Lung (tissue), 12 donors: ENCODE results near the gene TERF2IP. TPM values are rescaled to one million over a fixed set of nuclear protein-coding genes. Genes with fewer than 3 reads are reported as not detected.

Experiments used
- ATAC-seq: fragments of 200-7000 bp; cut with Tn5 transposase; one replicate; pipeline ENCODE4 v1.9.1; 2020; ENCODE audit warnings: moderate number of reproducible peaks; ENCODE audit not compliant: insufficient read depth, low FRiP score
- DNase-seq, 3 donors: peaks; one replicate each; pipeline ENCODE4 v3.0.0-alpha.2; 2013 to 2017
- H3K27ac ChIP-seq, 2 donors: one replicate each; pipeline ENCODE4 v1.5.1; 2013; ENCODE audit warnings: mild to moderate bottlenecking in 2 of 2, moderate library complexity in 2 of 2, control low read depth in 1 of 2, inconsistent platforms in 1 of 2, low read depth in 1 of 2, low read length in 1 of 2
- H3K27me3 ChIP-seq, 3 donors: one replicate each; pipeline ENCODE4 v1.5.1; 2013; ENCODE audit warnings: low read length in 2 of 3; ENCODE audit not compliant: control insufficient read depth in 3 of 3, insufficient read depth in 3 of 3
- H3K36me3 ChIP-seq, 4 donors: one replicate each; pipeline ENCODE4 v1.5.1; 2013; ENCODE audit warnings: low read length in 4 of 4, mild to moderate bottlenecking in 1 of 4, moderate library complexity in 1 of 4; ENCODE audit not compliant: control insufficient read depth in 4 of 4, insufficient read depth in 4 of 4
- H3K4me1 ChIP-seq, 5 donors: one replicate each; pipeline ENCODE4 v1.5.1; 2013; ENCODE audit warnings: low read length in 5 of 5, mild to moderate bottlenecking in 2 of 5, moderate library complexity in 1 of 5; ENCODE audit not compliant: control insufficient read depth in 5 of 5, insufficient read depth in 5 of 5
- H3K4me3 ChIP-seq: one replicate; pipeline ENCODE4 v1.5.1; 2013; ENCODE audit warnings: mild to moderate bottlenecking, control low read depth, moderate library complexity
- H3K9ac ChIP-seq, 2 donors: one replicate each; pipeline ENCODE4 v1.5.1; 2013; ENCODE audit warnings: low read length in 2 of 2, control low read depth in 1 of 2; ENCODE audit not compliant: insufficient read depth in 1 of 2
- H3K9me3 ChIP-seq, 4 donors: one replicate each; pipeline ENCODE4 v1.5.1; 2013; ENCODE audit warnings: low read length in 3 of 4, mild to moderate bottlenecking in 1 of 4, moderate library complexity in 1 of 4; ENCODE audit not compliant: control insufficient read depth in 4 of 4, insufficient read depth in 3 of 4
- CTCF ChIP-seq: IDR thresholded peaks from 2 replicates; pipeline ENCODE4 v1.5.1; 2012; ENCODE audit warnings: mild to moderate bottlenecking; ENCODE audit errors: control extremely low read depth, extremely low read depth
- WGBS, 2 donors: extraction: QIAGEN DNeasy Blood & Tissue Kit; methylation state at CpG; one replicate each; pipeline ENCODE4 v1.1.7; 2013; 5-methylcytosine and 5-hydroxymethylcytosine counted together
- polyA plus RNA-seq, 2 donors: library from polyadenylated mRNA; stranded (reverse); fragments of 200-250 nt; gene quantifications; one replicate each; pipeline ENCODE4 v1.2.1, GENCODE V29; 2013
- total RNA-seq, 2 donors: library from RNA; depleted of rRNA in 1 of 2; stranded (reverse); fragments of >200 nt in 1 of 2; gene quantifications; one replicate each; pipeline ENCODE4 v1.2.1, GENCODE V29; 2014 to 2021
- donor health status: control.
- donor health status: control.
- donor health status: Bipolar disorder and iron deficiency.
- donor health status: healthy.
- donor health status: DM: yes; HTN: yes; CAD: no.

Gene TERF2IP
- total and polyA plus RNA-seq, 4 donors: 47.7 to 73.8 (median 51.6) TPM

- H3K36me3 ChIP-seq: peaks cover 22 to 30% (median 27%) of the 10 kb centered on the region in 4 donors
These were observed 12.7 kb downstream of the TERF2IP start for GRCh38 chr16:75660321-75660720.

GRCh38 chr16:75660726-75661302 lies 13.2 kb downstream of the TERF2IP start:
- H3K36me3 ChIP-seq: peaks cover 19 to 25% (median 23%) of the 10 kb centered on the region in 4 donors

More at GRCh38 chr16:75660321-75660720, 12.7 kb downstream of the TERF2IP start:
- no peak for ATAC-seq
- Histone ChIP-seq H3K9me3 (no peaks in the 10 kb centered on the region), H3K9ac (no peak overlapping the region), H3K4me1 (peaks cover 0 to 8% (median 0%) of the 10 kb centered on the region in 5 donors), H3K27ac (no peak overlapping the region), H3K4me3 (no peak overlapping the region), H3K27me3 (no peaks in the 10 kb centered on the region)
- no peak for TF ChIP-seq CTCF
- no peak for DNase-seq
- WGBS, 2 donors: 94 to 97% methylated on average over 6 of the region's 6 CpGs

GRCh38 chr16:75667503-75667902 lies 19.9 kb downstream of the TERF2IP start:
- Histone ChIP-seq H3K4me3 (no peak overlapping the region), H3K9ac (no peak overlapping the region), H3K27ac (no peak overlapping the region), H3K4me1 (peaks cover 0 to 1% (median 0%) of the 10 kb centered on the region in 5 donors), H3K9me3 (no peaks in the 10 kb centered on the region), H3K36me3 (no peaks in the 10 kb centered on the region), H3K27me3 (no peaks in the 10 kb centered on the region)
- DNase-seq (no peak), ATAC-seq (no peak)
- no peak for TF ChIP-seq CTCF

More at GRCh38 chr16:75660726-75661302, 13.2 kb downstream of the TERF2IP start:
- H3K9ac ChIP-seq: no peak overlapping the region
- WGBS, 2 donors: 71 to 84% methylated on average over 4 of the region's 4 CpGs
- TF ChIP-seq CTCF: no peak
- H3K4me3 ChIP-seq: no peak overlapping the region
- ATAC-seq (no peak), DNase-seq (no peak)
- no peaks in the 10 kb centered on the region for H3K9me3 ChIP-seq
- no peaks in the 10 kb centered on the region for H3K27me3 ChIP-seq
- peaks cover 0 to 8% (median 0%) of the 10 kb centered on the region in 5 donors for H3K4me1 ChIP-seq
- no peak overlapping the region for H3K27ac ChIP-seq

- Histone ChIP-seq H3K27me3 (no peaks in the 10 kb centered on the region), H3K36me3 (no peaks in the 10 kb centered on the region), H3K9ac (no peak within 1 kb of the TSS), H3K27ac (no peak within 1 kb of the TSS), H3K9me3 (no peaks in the 10 kb centered on the region), H3K4me1 (peaks cover 0 to 6% (median 0%) of the 10 kb centered on the region in 5 donors), H3K4me3 (no peak within 1 kb of the TSS)
- DNase-seq: no peak
- 94 to 95% methylated on average over 4 of the region's 4 CpGs for WGBS, 2 donors
- no peak for TF ChIP-seq CTCF
- no peak for ATAC-seq
These were observed 29.3 kb downstream of the TERF2IP start, which contains the start of gene CPHXL2 for GRCh38 chr16:75676909-75677308. Gene CPHXL2, minus strand, starts transcription at chr16:75677009. Its CDS starts 10 bp downstream, at chr16:75676999.
